CD4-positive, CD25-positive, alpha-beta regulatory T cell (primary cell): ENCODE measurements around the gene CYB561D1. TPM values are rescaled to one million over a fixed set of nuclear protein-coding genes. Genes with fewer than 3 reads are reported as not detected.

ENCODE experiments used
- ATAC-seq, 2 donors: fragments of 150-1000 bp; cut with Tn5 transposase; one replicate each; pipeline ENCODE4 v1.10.0; 2021; ENCODE audit warnings: low read depth in 2 of 2, moderate number of reproducible peaks in 2 of 2, moderate library complexity in 1 of 2
- DNase-seq, 3 donors: peaks; one replicate each; pipeline versions ENCODE4 v3.0.0 to v3.0.0-alpha.2; 2012 to 2022; ENCODE audit warnings: mixed read lengths in 1 of 3
- H3K27ac ChIP-seq: one replicate; pipeline ENCODE4 v1.7.0; 2013; ENCODE audit warnings: mild to moderate bottlenecking, low read length; ENCODE audit not compliant: insufficient read depth, poor library complexity, severe bottlenecking
- H3K27me3 ChIP-seq: one replicate; pipeline ENCODE4 v1.7.0; 2013; ENCODE audit warnings: low read length; ENCODE audit not compliant: control insufficient read depth, insufficient read depth
- H3K36me3 ChIP-seq: one replicate; pipeline ENCODE4 v1.7.0; 2013; ENCODE audit warnings: mild to moderate bottlenecking, low read length, moderate library complexity; ENCODE audit not compliant: control insufficient read depth, insufficient read depth
- H3K4me1 ChIP-seq: 2 replicates; pipeline ENCODE4 v1.7.0; 2013; ENCODE audit warnings: mild to moderate bottlenecking, low read length; ENCODE audit not compliant: insufficient read depth, control insufficient read depth, poor library complexity, severe bottlenecking
- H3K4me3 ChIP-seq: one replicate; pipeline ENCODE4 v1.7.0; 2013; ENCODE audit warnings: low read depth, mild to moderate bottlenecking, low read length, moderate library complexity
- H3K9me3 ChIP-seq, 2 experiments: 1 replicate in 1 of 2; 2 replicates in 1 of 2; pipeline ENCODE4 v1.7.0; 2013; ENCODE audit warnings: low read length in 2 of 2, mild to moderate bottlenecking in 1 of 2, moderate library complexity in 1 of 2; ENCODE audit not compliant: control insufficient read depth in 2 of 2
- H3K27ac Mint-ChIP-seq, 3 donors: one replicate each; pipeline ENCODE4 v1.8.0; 2020 to 2022; ENCODE audit warnings: mild to moderate bottlenecking in 3 of 3, mixed read lengths in 3 of 3, moderate library complexity in 2 of 3
- H3K27me3 Mint-ChIP-seq: one replicate; pipeline ENCODE4 v1.8.0; 2022; ENCODE audit warnings: mild to moderate bottlenecking, mixed read lengths
- H3K36me3 Mint-ChIP-seq: one replicate; pipeline ENCODE4 v1.8.0; 2020; ENCODE audit warnings: mixed read lengths
- H3K4me1 Mint-ChIP-seq, 4 donors: one replicate each; pipeline ENCODE4 v1.8.0; 2020 to 2022; ENCODE audit warnings: mixed read lengths in 4 of 4, mild to moderate bottlenecking in 1 of 4
- H3K4me3 Mint-ChIP-seq, 4 donors: one replicate each; pipeline ENCODE4 v1.8.0; 2020 to 2022; ENCODE audit warnings: mild to moderate bottlenecking in 4 of 4, mixed read lengths in 4 of 4, moderate library complexity in 3 of 4
- H3K9me3 Mint-ChIP-seq, 7 donors: one replicate each; pipeline ENCODE4 v1.8.0; 2020 to 2022; ENCODE audit warnings: mixed read lengths in 7 of 7, mild to moderate bottlenecking in 3 of 7, moderate library complexity in 2 of 7
- polyA plus RNA-seq, 4 donors: library from polyadenylated mRNA; unstranded; fragments of 300-500 nt; fragmentation: Illumina TruSeq; gene quantifications; one replicate each; pipeline ENCODE4 v1.2.3, GENCODE V29; 2021
- total RNA-seq: library from RNA; stranded (reverse); gene quantifications from one replicate; pipeline ENCODE4 v1.2.3, GENCODE V29; 2022

The CYB561D1 gene
- total and polyA plus RNA-seq, 5 donors from 2014 or later, result 11.5 to 30.7 (median 20.3) TPM

DNA sequence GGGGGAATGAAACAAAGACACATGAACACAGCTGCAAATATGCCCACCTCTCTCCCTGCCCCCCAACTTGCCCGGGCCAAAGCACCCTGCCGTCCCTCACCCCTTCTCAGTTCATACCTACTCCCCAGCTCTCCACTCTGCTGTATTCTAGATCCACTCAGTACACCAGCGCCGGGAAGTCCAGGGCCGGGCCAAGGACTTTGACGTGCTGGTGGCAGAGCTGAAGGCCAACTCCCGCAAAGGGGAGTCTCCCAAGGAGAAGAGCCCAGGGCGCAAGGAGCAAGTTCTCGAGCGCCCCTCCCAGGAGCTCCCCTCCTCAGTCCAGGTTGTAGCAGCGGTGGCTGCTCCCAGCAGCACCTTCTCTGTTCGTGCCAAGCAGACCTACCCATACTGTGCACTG lies 5.2 kb upstream of the CYB561D1 start:
- Histone ChIP-seq H3K4me3 (no peak overlapping the region), H3K27me3 (no peaks in the 10 kb centered on the region), H3K4me1 (peaks cover 15% of the 10 kb centered on the region), H3K36me3 (peaks cover 12% of the 10 kb centered on the region), H3K9me3 (no peaks in the 10 kb centered on the region), H3K27ac (no peak overlapping the region)
- Mint-ChIP-seq H3K4me1 (peaks cover 0 to 26% (median 19%) of the 10 kb centered on the region in 4 donors), H3K9me3 (no peaks in the 10 kb centered on the region), H3K27me3 (peaks cover under 1% of the 10 kb centered on the region), H3K4me3 (peak overlapping the region in 1 of 4 donors; percentile 42), H3K36me3 (peaks cover 8% of the 10 kb centered on the region), H3K27ac (no peak overlapping the region)
- no peak for ATAC-seq
- DNase-seq, result no peak

DNA sequence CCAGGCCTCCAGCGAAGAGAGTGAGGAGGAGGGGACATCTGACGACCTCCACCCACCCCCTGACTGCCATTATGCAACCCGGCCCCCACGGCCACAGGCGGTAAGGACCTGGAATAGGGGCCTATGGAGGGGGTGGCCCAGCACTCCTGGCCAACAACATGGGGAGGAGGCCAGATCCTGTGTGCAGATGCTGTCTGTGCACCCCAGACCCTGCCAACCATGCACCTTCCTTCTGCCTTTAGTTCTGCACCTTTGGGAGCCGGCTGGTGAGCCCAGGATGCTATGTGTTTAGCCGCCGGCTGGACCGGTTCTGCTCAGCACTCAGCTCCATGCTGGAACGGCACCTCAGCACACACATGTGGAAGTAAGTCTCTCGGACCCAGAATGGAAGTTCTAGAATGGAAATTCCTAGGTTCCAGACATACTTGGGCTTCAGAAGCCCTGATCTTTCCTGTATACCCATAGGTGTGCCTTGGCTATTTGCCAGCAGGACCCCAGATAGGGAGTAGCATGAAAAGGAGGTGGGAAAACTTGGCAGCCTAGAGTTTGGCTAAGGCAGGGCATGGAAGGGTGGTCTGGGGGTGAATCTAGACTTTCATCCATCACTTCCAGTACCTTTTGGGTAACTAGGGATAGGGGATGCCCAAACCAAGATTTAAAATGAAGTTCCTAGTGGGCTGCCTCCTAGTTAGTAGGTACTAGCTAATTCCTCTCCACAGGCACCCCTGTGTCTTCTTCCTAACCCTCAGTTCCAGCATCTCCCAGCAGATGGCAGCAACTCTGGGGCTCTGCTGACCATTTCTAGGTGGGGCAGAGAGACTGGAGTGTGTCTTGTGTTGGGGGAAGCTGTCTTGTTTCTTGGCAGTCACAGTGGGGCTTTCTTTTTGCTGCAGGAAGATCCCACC lies 3.6 kb upstream of the CYB561D1 start:
- Mint-ChIP-seq H3K36me3 (peaks cover 8% of the 10 kb centered on the region), H3K4me1 (peaks cover 0 to 29% (median 22%) of the 10 kb centered on the region in 4 donors), H3K9me3 (no peaks in the 10 kb centered on the region), H3K4me3 (peak overlapping the region in 3 of 4 donors; percentile 19 to 82 (median 77)), H3K27me3 (peaks cover 4% of the 10 kb centered on the region), H3K27ac (no peak overlapping the region)
- DNase-seq (peak; percentile 49 to 77 (median 68)), ATAC-seq (peak; percentile 28 to 31)
- Histone ChIP-seq H3K4me1 (peaks cover 16% of the 10 kb centered on the region), H3K27ac (no peak overlapping the region), H3K4me3 (no peak overlapping the region), H3K27me3 (no peaks in the 10 kb centered on the region), H3K9me3 (no peaks in the 10 kb centered on the region), H3K36me3 (peaks cover 12% of the 10 kb centered on the region)

DNA sequence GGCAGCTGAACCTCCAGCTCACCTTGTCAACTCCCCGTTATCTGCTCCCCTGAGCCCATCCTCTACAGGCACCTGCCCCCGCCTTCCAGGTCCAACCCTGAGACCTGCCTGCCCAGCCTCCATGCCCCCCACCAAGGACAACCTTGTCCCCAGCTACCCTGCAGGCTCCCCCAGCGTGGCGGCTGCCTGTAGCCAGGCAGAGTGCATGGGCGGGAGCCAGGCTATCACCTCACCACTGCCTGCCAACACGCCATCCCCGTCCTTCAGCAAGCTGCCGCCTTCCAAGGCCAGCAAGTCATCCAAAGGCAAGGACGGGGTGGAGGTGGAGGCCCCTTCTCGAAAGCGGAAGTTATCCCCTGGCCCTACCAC lies 3.0 kb upstream of the CYB561D1 start:
- H3K4me3 ChIP-seq, result no peak overlapping the region
- Mint-ChIP-seq H3K4me1 (peaks cover 2 to 32% (median 23%) of the 10 kb centered on the region in 4 donors), H3K27ac (no peak overlapping the region), H3K9me3 (no peaks in the 10 kb centered on the region), H3K27me3 (peaks cover 4% of the 10 kb centered on the region), H3K36me3 (peaks cover 8% of the 10 kb centered on the region), H3K4me3 (peak overlapping the region in 3 of 4 donors; percentile 19 to 82 (median 77))
- peaks cover 22% of the 10 kb centered on the region for H3K4me1 ChIP-seq
- no peak overlapping the region for H3K27ac ChIP-seq
- no peak for DNase-seq
- no peak for ATAC-seq
- H3K9me3 ChIP-seq, result no peaks in the 10 kb centered on the region
- no peaks in the 10 kb centered on the region for H3K27me3 ChIP-seq
- H3K36me3 ChIP-seq, result peaks cover 16% of the 10 kb centered on the region

DNA sequence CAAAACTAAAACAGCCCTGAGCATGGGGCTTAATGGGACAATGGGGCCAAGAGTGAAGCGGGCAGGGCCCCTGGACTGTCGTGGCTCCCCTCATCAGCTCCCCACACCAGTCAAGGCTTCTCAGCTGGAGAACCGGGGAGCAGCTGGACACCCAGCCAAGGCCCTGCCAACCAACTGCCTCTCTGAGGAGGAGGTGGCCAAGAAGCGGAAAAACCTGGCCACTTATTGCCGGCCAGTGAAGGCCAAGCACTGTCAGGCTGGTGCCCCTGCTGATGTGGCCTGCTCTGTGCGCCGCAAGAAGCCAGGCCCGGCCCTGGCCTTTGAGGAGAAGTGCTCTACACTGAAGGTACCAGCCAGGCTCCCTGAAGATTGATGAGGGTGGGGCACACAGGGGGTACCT lies 2.5 kb upstream of the CYB561D1 start:
- no peaks in the 10 kb centered on the region for H3K9me3 ChIP-seq
- H3K4me3 ChIP-seq, result no peak overlapping the region
- ATAC-seq (no peak), DNase-seq (no peak)
- Mint-ChIP-seq H3K4me1 (peaks cover 6 to 36% (median 26%) of the 10 kb centered on the region in 4 donors), H3K27ac (no peak overlapping the region), H3K36me3 (peaks cover 11% of the 10 kb centered on the region), H3K9me3 (no peaks in the 10 kb centered on the region), H3K4me3 (peak overlapping the region in 2 of 4 donors; percentile 32 to 68), H3K27me3 (peaks cover 4% of the 10 kb centered on the region)
- no peaks in the 10 kb centered on the region for H3K27me3 ChIP-seq
- peaks cover 27% of the 10 kb centered on the region for H3K4me1 ChIP-seq
- peaks cover 21% of the 10 kb centered on the region for H3K36me3 ChIP-seq
- no peak overlapping the region for H3K27ac ChIP-seq

DNA sequence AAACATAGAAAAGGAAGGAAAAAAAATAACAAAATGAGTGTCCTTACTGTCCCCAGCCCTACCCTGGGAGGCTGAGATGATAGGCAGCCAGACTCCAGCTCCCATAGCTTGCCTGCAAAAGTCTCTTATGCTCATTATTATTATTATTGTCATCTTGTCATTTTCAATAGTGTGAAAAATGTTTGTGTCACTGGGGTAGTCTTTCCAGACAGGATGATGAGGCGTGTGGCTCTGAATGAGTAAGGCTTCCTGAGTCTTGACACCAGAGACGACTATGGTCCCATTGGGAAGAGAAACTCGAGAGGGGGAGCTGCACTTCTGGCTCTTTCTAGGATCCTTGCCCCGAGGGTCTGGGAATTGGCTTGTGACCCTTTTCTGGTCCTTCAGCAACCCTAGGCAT lies 1.1 kb upstream of the CYB561D1 start:
- H3K27ac ChIP-seq, result no peak overlapping the region
- H3K4me3 ChIP-seq, result no peak overlapping the region
- Mint-ChIP-seq H3K27me3 (peaks cover 4% of the 10 kb centered on the region), H3K27ac (peak overlapping the region in 1 of 3 donors; percentile 26), H3K4me1 (peaks cover 7 to 45% (median 35%) of the 10 kb centered on the region in 4 donors), H3K4me3 (peak overlapping the region; percentile 18 to 93 (median 50)), H3K9me3 (no peaks in the 10 kb centered on the region), H3K36me3 (peaks cover 9% of the 10 kb centered on the region)
- peaks cover 35% of the 10 kb centered on the region for H3K36me3 ChIP-seq
- H3K9me3 ChIP-seq, result no peaks in the 10 kb centered on the region
- no peak for ATAC-seq
- peaks cover 41% of the 10 kb centered on the region for H3K4me1 ChIP-seq
- no peak for DNase-seq
- no peaks in the 10 kb centered on the region for H3K27me3 ChIP-seq

DNA sequence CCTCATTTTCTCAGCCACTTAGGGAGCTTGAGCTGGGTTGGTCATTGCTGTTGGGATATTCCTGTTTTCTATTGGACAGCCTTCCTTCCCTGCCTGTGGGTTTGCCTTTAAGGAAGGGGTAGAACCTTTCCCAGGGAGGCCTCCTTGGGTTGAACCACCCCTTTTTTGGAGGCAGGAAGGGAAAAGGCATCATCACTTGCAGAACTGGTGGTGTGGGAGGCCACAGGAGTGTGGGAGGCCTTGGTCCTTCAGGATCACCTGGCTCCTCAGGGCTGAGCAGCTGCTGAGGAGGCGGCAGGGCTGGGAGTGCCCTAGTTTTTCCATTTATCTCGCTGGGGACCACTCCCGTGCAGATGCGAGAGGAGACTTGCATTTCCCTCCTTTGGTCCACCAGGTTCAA lies 667 bp upstream of the CYB561D1 start:
- ATAC-seq (no peak), DNase-seq (no peak)
- Histone ChIP-seq H3K27ac (no peak overlapping the region), H3K9me3 (no peaks in the 10 kb centered on the region), H3K4me1 (peaks cover 46% of the 10 kb centered on the region), H3K27me3 (no peaks in the 10 kb centered on the region), H3K4me3 (peak overlapping the region; percentile 48), H3K36me3 (peaks cover 39% of the 10 kb centered on the region)
- peaks cover 4% of the 10 kb centered on the region for H3K27me3 Mint-ChIP-seq
- peak overlapping the region; percentile 93 to 99 (median 95) for H3K4me3 Mint-ChIP-seq
- H3K9me3 Mint-ChIP-seq, result no peaks in the 10 kb centered on the region
- peaks cover 7% of the 10 kb centered on the region for H3K36me3 Mint-ChIP-seq
- peaks cover 7 to 50% (median 37%) of the 10 kb centered on the region in 4 donors for H3K4me1 Mint-ChIP-seq
- peak overlapping the region in 2 of 3 donors; percentile 9 to 26 for H3K27ac Mint-ChIP-seq

DNA sequence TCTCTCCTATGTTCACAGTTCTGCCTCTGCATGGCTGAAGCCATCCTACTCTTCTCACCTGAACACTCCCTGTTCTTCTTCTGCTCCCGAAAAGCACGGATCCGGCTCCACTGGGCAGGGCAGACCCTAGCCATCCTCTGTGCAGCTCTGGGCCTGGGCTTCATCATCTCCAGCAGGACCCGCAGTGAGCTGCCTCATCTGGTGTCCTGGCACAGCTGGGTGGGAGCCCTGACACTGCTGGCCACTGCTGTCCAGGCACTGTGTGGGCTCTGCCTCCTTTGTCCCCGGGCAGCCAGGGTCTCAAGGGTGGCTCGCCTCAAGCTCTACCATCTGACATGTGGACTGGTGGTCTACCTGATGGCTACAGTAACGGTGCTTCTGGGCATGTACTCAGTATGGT lies 1.8 kb downstream of the CYB561D1 start:
- no peaks in the 10 kb centered on the region for H3K9me3 Mint-ChIP-seq
- peaks cover 12% of the 10 kb centered on the region for H3K36me3 Mint-ChIP-seq
- peaks cover 35% of the 10 kb centered on the region for H3K36me3 ChIP-seq
- H3K27me3 ChIP-seq, result no peaks in the 10 kb centered on the region
- H3K4me1 Mint-ChIP-seq, result peaks cover 13 to 69% (median 48%) of the 10 kb centered on the region in 4 donors
- no peaks in the 10 kb centered on the region for H3K9me3 ChIP-seq
- H3K27ac Mint-ChIP-seq, result peak overlapping the region; percentile 49 to 96 (median 72)
- H3K27ac ChIP-seq, result no peak overlapping the region
- ATAC-seq, result no peak
- H3K4me1 ChIP-seq, result peaks cover 71% of the 10 kb centered on the region
- H3K4me3 ChIP-seq, result peak overlapping the region; percentile 80
- H3K27me3 Mint-ChIP-seq, result peaks cover 4% of the 10 kb centered on the region
- no peak for DNase-seq
- H3K4me3 Mint-ChIP-seq, result peak overlapping the region; percentile 93 to 99 (median 95)
